Measurements from ENCODE around the gene SEC31B. TPM values are rescaled to one million over a fixed set of nuclear protein-coding genes. Genes with fewer than 3 reads are reported as not detected.

Gene SEC31B
- total RNA-seq, 4 donors from 2014 or later = 12.7 to 24.9 (median 17.5) TPM

GRCh38 chr10:100522107-100522801, 2.6 kb upstream of the SEC31B start:
- H3K4me3 ChIP-seq = no peak overlapping the region
- peaks cover 0 to 55% (median 6%) of the 10 kb centered on the region in 3 donors for H3K36me3 ChIP-seq
- H3K4me1 ChIP-seq = peaks cover 0 to 19% (median 15%) of the 10 kb centered on the region in 4 donors
- DNase-seq (ENCODE audit: low spot score in 2 of 2) = no peak
- WGBS, 2 donors = 72 to 80% methylated on average over 5 of the region's 5 CpGs
- H3K9me3 ChIP-seq = no peaks in the 10 kb centered on the region
- TF ChIP-seq EP300 (IDR thresholded peaks at IDR 0.05) (no peak), CTCF (IDR thresholded peaks at IDR 0.05) (no peak), POLR2A (IDR thresholded peaks at IDR 0.05) (no peak)
- H3K27ac ChIP-seq = no peak overlapping the region
- H3K27me3 ChIP-seq = peaks cover 0 to 10% of the 10 kb centered on the region in 2 donors

GRCh38 chr10:100520811-100521210, 1.1 kb upstream of the SEC31B start:
- Histone ChIP-seq H3K27ac (no peak overlapping the region), H3K9me3 (no peaks in the 10 kb centered on the region), H3K4me1 (peaks cover 0 to 17% (median 15%) of the 10 kb centered on the region in 4 donors), H3K27me3 (peaks cover 0 to 10% of the 10 kb centered on the region in 2 donors), H3K4me3 (no peak overlapping the region), H3K36me3 (peaks cover 0 to 45% (median 6%) of the 10 kb centered on the region in 3 donors)
- WGBS, 2 donors = 80 to 82% methylated on average over 3 of the region's 3 CpGs
- TF ChIP-seq POLR2A (IDR thresholded peaks at IDR 0.05) (no peak), EP300 (IDR thresholded peaks at IDR 0.05) (no peak)
- DNase-seq (ENCODE audit: low spot score in 2 of 2) = no peak

GRCh38 chr10:100518761-100519241, 860 bp downstream of the SEC31B start:
- DNase-seq (ENCODE audit: low spot score in 2 of 2) = peak; percentile 47 to 92
- WGBS, 2 donors = 14 to 20% methylated on average over 7 of the region's 7 CpGs
- no peak for TF ChIP-seq POLR2A (IDR thresholded peaks at IDR 0.05)
- TF ChIP-seq CTCF (IDR thresholded peaks at IDR 0.05) = peak; percentile 53 to 76 (median 60)
- TF ChIP-seq EP300 (IDR thresholded peaks at IDR 0.05) = no peak

GRCh38 chr10:100516847-100517246, 2.8 kb downstream of the SEC31B start:
- Histone ChIP-seq H3K4me1 (peaks cover 0 to 17% (median 15%) of the 10 kb centered on the region in 4 donors), H3K9me3 (no peaks in the 10 kb centered on the region), H3K4me3 (no peak overlapping the region), H3K27me3 (peaks cover 0 to 10% of the 10 kb centered on the region in 2 donors), H3K36me3 (peaks cover 0 to 42% (median 0%) of the 10 kb centered on the region in 3 donors), H3K27ac (no peak overlapping the region)
- TF ChIP-seq POLR2A (IDR thresholded peaks at IDR 0.05) (no peak), CTCF (IDR thresholded peaks at IDR 0.05) (no peak), EP300 (IDR thresholded peaks at IDR 0.05) (no peak)
- no peak for DNase-seq (ENCODE audit: low spot score in 2 of 2)
- WGBS, 2 donors = 72 to 89% methylated on average over 2 of the region's 2 CpGs

More at GRCh38 chr10:100518761-100519241, 860 bp downstream of the SEC31B start:
- H3K9me3 ChIP-seq = no peaks in the 10 kb centered on the region
- peaks cover 0 to 42% (median 0%) of the 10 kb centered on the region in 3 donors for H3K36me3 ChIP-seq
- peak overlapping the region in 3 of 4 donors; percentile 24 to 53 (median 46) for H3K4me3 ChIP-seq
- peaks cover 0 to 10% of the 10 kb centered on the region in 2 donors for H3K27me3 ChIP-seq
- H3K27ac ChIP-seq = no peak overlapping the region
- H3K4me1 ChIP-seq = peaks cover 0 to 17% (median 15%) of the 10 kb centered on the region in 4 donors

- TF ChIP-seq POLR2A (IDR thresholded peaks at IDR 0.05) = no peak
- TF ChIP-seq CTCF (IDR thresholded peaks at IDR 0.05) = no peak
- no peak for TF ChIP-seq EP300 (IDR thresholded peaks at IDR 0.05)
- Histone ChIP-seq H3K27ac (no peak overlapping the region), H3K36me3 (peaks cover 0 to 54% (median 0%) of the 10 kb centered on the region in 3 donors), H3K27me3 (peaks cover 0 to 10% of the 10 kb centered on the region in 2 donors), H3K4me3 (no peak overlapping the region), H3K4me1 (peaks cover 0 to 17% (median 15%) of the 10 kb centered on the region in 4 donors), H3K9me3 (no peaks in the 10 kb centered on the region)
- whole genome bisulfite sequencing, 2 donors = 89 to 94% methylated on average over 3 of the region's 3 CpGs
- no peak for DNase-seq (ENCODE audit: low spot score in 2 of 2)
These were observed 4.0 kb downstream of the SEC31B start for GRCh38 chr10:100515612-100516011.

All from tibial nerve (tissue), 4 donors.